Nephron (organoid): ENCODE data around the gene SYTL5.
"Not testable (repeated sequence)": the region's sequence is repeated elsewhere in the genome, so short reads cannot be mapped to it uniquely, and the experiment has no call there.

ENCODE experiments used
- H3K27ac Mint-ChIP-seq, 3 experiments: 2 replicates each; pipeline ENCODE4 v1.8.0; 2020; ENCODE audit warnings: mixed read lengths in 3 of 3, mild to moderate bottlenecking in 2 of 3, moderate library complexity in 1 of 3
- H3K27me3 Mint-ChIP-seq: 2 replicates; pipeline ENCODE4 v1.8.0; 2021; ENCODE audit warnings: low read depth, mild to moderate bottlenecking, moderate library complexity, mixed read lengths
- H3K36me3 Mint-ChIP-seq: 2 replicates; pipeline ENCODE4 v1.8.0; 2020; ENCODE audit warnings: low read depth, mixed read lengths
- H3K4me1 Mint-ChIP-seq: 2 replicates; pipeline ENCODE4 v1.8.0; 2020; ENCODE audit warnings: mixed read lengths
- H3K4me3 Mint-ChIP-seq, 3 experiments: 2 replicates each; pipeline ENCODE4 v1.8.0; 2020; ENCODE audit warnings: mild to moderate bottlenecking in 3 of 3, mixed read lengths in 3 of 3, moderate library complexity in 2 of 3
- H3K9me3 Mint-ChIP-seq: 2 replicates; pipeline ENCODE4 v1.8.0; 2020; ENCODE audit warnings: mixed read lengths
- TF ChIP-seq, protein P1 (sequence below), 3 experiments: fragments of 200-600 bp; sonication (generic); IDR thresholded peaks; one replicate each; pipeline ENCODE4 v1.5.0; 2021; ENCODE audit warnings: antibody characterized with exemption in 3 of 3; ENCODE audit not compliant: unreplicated experiment in 3 of 3

The SYTL5 gene

DNA sequence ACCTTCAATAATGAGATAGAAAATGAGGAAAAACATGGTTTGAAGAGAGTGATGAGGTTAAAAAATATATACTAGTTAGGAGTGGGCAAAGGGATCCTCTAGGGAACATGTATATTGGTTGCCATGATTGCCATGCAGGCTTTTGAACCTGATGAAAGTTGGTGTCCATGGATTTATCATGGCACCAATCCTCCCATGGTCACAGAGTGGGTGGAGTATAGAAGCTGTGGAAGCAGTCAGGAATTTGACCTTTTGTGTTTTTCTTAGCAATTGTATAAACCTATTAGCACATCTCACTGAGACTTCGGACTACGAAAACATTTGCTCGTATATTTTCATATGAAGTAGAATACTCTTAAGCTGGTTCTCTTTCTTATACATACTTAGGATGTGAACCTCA, 30.9 kb upstream of the SYTL5 start:
- Mint-ChIP-seq H3K9me3 (peaks cover 4% of the 10 kb centered on the region), H3K4me3 (no peak overlapping the region), H3K27me3 (no peaks in the 10 kb centered on the region)

DNA sequence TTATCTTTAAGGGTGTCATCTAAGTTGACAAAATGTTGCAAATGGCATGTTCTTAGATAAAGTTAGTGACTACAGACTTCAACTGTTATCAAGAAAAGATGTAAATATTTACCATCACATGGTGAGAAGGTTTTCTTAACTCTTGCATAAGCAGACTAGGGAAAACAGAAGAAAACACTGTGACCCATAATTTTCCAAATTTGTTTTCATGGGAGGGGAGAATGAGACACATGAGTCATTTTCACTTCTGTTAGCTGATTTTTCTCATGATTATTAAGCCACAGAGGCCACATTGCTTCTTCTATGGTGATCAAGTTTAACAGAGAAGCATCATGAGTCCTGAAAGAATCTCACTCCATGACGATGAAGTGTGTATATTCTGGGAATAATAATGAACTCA, 30.2 kb upstream of the SYTL5 start:
- Mint-ChIP-seq H3K4me3 (no peak overlapping the region), H3K36me3 (no peaks in the 10 kb centered on the region), H3K27me3 (no peaks in the 10 kb centered on the region), H3K9me3 (peaks cover 4% of the 10 kb centered on the region), H3K4me1 (no peaks in the 10 kb centered on the region), H3K27ac (no peak overlapping the region)
- TF ChIP-seq, protein P1, sequence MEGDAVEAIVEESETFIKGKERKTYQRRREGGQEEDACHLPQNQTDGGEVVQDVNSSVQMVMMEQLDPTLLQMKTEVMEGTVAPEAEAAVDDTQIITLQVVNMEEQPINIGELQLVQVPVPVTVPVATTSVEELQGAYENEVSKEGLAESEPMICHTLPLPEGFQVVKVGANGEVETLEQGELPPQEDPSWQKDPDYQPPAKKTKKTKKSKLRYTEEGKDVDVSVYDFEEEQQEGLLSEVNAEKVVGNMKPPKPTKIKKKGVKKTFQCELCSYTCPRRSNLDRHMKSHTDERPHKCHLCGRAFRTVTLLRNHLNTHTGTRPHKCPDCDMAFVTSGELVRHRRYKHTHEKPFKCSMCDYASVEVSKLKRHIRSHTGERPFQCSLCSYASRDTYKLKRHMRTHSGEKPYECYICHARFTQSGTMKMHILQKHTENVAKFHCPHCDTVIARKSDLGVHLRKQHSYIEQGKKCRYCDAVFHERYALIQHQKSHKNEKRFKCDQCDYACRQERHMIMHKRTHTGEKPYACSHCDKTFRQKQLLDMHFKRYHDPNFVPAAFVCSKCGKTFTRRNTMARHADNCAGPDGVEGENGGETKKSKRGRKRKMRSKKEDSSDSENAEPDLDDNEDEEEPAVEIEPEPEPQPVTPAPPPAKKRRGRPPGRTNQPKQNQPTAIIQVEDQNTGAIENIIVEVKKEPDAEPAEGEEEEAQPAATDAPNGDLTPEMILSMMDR (IDR thresholded peaks at IDR 0.05; ENCODE audit: unreplicated experiment in 3 of 3) = no peak

More for the DNA sequence above, 30.9 kb upstream of the SYTL5 start:
- no peaks in the 10 kb centered on the region for H3K36me3 Mint-ChIP-seq
- no peaks in the 10 kb centered on the region for H3K4me1 Mint-ChIP-seq
- no peak overlapping the region for H3K27ac Mint-ChIP-seq
- TF ChIP-seq, protein P1 (IDR thresholded peaks at IDR 0.05; ENCODE audit: unreplicated experiment in 3 of 3) = no peak

DNA sequence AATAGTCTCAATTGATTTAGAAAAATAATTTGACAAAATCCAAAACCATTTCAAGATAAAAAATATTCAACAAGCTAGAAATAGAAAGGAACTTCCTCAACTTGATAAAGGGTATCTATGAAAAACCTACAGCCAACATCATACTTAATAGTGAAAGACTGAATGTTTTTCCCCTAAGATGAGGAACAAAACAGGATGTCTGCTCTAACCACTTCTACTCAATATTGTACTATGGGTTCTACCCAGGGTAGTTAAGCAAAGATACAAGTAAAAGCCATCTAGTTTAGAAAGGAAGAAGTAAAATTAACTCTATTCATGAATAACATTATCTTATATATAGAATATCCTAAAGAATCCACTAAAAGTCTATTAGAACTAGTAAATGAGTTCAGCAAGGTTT, 21.5 kb upstream of the SYTL5 start:
- peaks cover 6% of the 10 kb centered on the region for H3K9me3 Mint-ChIP-seq

DNA sequence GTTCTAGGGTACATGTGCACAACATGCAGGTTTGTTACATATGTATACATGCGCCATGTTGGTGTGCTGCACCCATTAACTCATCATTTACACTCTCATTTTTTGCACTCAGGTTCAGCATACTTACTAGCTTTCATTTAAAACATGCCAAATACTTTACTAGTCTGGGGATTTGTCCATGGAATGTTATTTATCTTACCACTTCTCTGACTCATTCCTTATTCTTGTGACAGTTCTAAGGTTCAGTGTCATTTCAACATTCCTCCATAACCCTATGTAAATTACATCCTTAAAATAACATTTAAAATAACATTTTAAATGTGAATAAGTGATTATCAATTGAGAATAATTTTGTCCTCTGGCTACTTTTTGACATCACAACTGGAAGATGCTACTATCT, 19.5 kb upstream of the SYTL5 start:
- Mint-ChIP-seq H3K27ac (no peak overlapping the region), H3K36me3 (no peaks in the 10 kb centered on the region), H3K9me3 (peaks cover 3% of the 10 kb centered on the region), H3K4me1 (no peaks in the 10 kb centered on the region), H3K27me3 (no peaks in the 10 kb centered on the region), H3K4me3 (no peak overlapping the region)
- TF ChIP-seq, protein P1 (IDR thresholded peaks at IDR 0.05; ENCODE audit: unreplicated experiment in 3 of 3) = no peak

More for the DNA sequence above, 21.5 kb upstream of the SYTL5 start:
- Mint-ChIP-seq H3K36me3 (no peaks in the 10 kb centered on the region), H3K4me1 (no peaks in the 10 kb centered on the region), H3K27me3 (no peaks in the 10 kb centered on the region), H3K4me3 (no peak overlapping the region), H3K27ac (no peak overlapping the region)
- TF ChIP-seq, protein P1 (IDR thresholded peaks at IDR 0.05; ENCODE audit: unreplicated experiment in 3 of 3) = no peak

DNA sequence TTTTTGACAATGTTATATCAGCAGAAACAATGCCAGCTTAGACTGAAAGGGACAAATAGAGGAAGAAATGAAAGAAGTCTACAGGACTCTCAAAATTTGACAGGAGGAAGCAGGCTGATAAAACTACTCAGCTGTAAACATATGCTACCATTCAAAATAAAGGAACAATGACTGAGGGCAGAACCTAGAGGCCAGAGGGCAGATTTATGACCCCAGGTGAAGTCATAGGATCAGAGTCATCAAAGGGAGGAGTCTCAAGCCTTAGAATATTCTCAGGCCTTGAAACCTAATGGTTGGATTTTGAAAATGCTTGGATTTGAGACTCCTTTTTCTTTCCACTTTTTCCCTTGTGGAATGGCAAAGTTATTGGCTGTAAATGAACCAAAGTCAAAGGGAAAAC, 17.0 kb upstream of the SYTL5 start:
- H3K27ac Mint-ChIP-seq = no peak overlapping the region
- TF ChIP-seq, protein P1 (IDR thresholded peaks at IDR 0.05; ENCODE audit: unreplicated experiment in 3 of 3) = no peak
- peaks cover 4% of the 10 kb centered on the region for H3K9me3 Mint-ChIP-seq
- no peaks in the 10 kb centered on the region for H3K27me3 Mint-ChIP-seq
- H3K4me1 Mint-ChIP-seq = no peaks in the 10 kb centered on the region
- H3K36me3 Mint-ChIP-seq = no peaks in the 10 kb centered on the region
- H3K4me3 Mint-ChIP-seq = no peak overlapping the region

DNA sequence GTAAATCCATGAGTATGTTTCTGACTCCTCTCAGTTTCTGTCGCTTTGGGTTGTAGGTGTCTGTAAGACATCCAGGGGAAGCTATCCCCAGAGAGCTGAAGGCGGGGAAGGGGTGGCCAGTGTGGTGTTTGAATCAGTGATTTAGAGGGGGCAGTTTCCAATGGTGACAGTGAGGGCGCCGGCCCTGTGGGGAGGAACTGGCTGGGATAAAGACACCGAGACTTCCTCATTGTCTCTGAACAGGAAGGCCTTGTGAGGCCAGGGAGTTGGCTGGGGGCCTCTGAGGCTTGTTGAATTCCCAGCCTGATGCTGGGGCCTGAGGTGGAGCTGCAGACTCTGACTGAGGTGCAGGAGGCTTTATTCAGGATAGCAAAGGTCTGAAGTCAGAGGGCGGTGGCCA, 15.1 kb upstream of the SYTL5 start:
- not testable (repeated sequence) for H3K36me3 Mint-ChIP-seq, H3K4me3 Mint-ChIP-seq, H3K27ac Mint-ChIP-seq, H3K4me1 Mint-ChIP-seq, H3K27me3 Mint-ChIP-seq, H3K9me3 Mint-ChIP-seq
